ENCODE results near the gene TERT. TPM values are rescaled to one million over a fixed set of nuclear protein-coding genes. Genes with fewer than 3 reads are reported as not detected.
"Not testable (repeated sequence)": the region's sequence is repeated elsewhere in the genome, so short reads cannot be mapped to it uniquely, and the experiment has no call there.

Gene TERT
- total RNA-seq, 2 experiments from 2014 or later = 2.1 to 2.2 TPM

- Mint-ChIP-seq H3K4me3 (no peak overlapping the region), H3K27me3 (no peaks in the 10 kb centered on the region), H3K36me3 (ENCODE audit: low read depth) (peaks cover 67% of the 10 kb centered on the region), H3K4me1 (peaks cover 12% of the 10 kb centered on the region), H3K27ac (no peak overlapping the region), H3K9me3 (no peaks in the 10 kb centered on the region)
- CTCF ChIA-PET = no interaction called here
- DNase-seq = no peak
- POLR2A ChIA-PET = no interaction called here
These were observed 42.1 kb upstream of the TERT start for GRCh38 chr5:1336749-1337488.

GRCh38 chr5:1336106-1336561, 41.3 kb upstream of the TERT start:
- ChIA-PET POLR2A (interaction anchor here (1.2 kb wide), 1 partner anchor 9 kb away, joined by 3 read pairs; the partner anchor contains the start of gene CLPTM1L), CTCF (no interaction called here)
- Mint-ChIP-seq H3K4me1 (peaks cover 8% of the 10 kb centered on the region), H3K4me3 (no peak overlapping the region), H3K27me3 (no peaks in the 10 kb centered on the region), H3K36me3 (ENCODE audit: low read depth) (peaks cover 63% of the 10 kb centered on the region), H3K9me3 (no peaks in the 10 kb centered on the region), H3K27ac (no peak overlapping the region)
- no peak for DNase-seq

GRCh38 chr5:1335540-1336095, 40.8 kb upstream of the TERT start:
- ChIA-PET POLR2A (interaction anchor here (1.2 kb wide), 1 partner anchor 10 kb away, joined by 3 read pairs; the partner anchor contains the start of gene CLPTM1L), CTCF (no interaction called here)
- Mint-ChIP-seq H3K9me3 (no peaks in the 10 kb centered on the region), H3K4me1 (peaks cover 8% of the 10 kb centered on the region), H3K27ac (no peak overlapping the region), H3K36me3 (ENCODE audit: low read depth) (peaks cover 59% of the 10 kb centered on the region), H3K4me3 (no peak overlapping the region), H3K27me3 (no peaks in the 10 kb centered on the region)
- DNase-seq = no peak

GRCh38 chr5:1334831-1335539, 40.1 kb upstream of the TERT start:
- Mint-ChIP-seq H3K27me3 (no peaks in the 10 kb centered on the region), H3K27ac (no peak overlapping the region), H3K4me3 (no peak overlapping the region), H3K36me3 (ENCODE audit: low read depth) (peaks cover 57% of the 10 kb centered on the region), H3K9me3 (no peaks in the 10 kb centered on the region), H3K4me1 (peaks cover 8% of the 10 kb centered on the region)
- DNase-seq = no peak
- ChIA-PET CTCF (no interaction called here), POLR2A (interaction anchor here (1.2 kb wide), 1 partner anchor 10 kb away, joined by 3 read pairs; the partner anchor contains the start of gene CLPTM1L)

- H3K27ac Mint-ChIP-seq = no peak overlapping the region
These were observed 39.1 kb upstream of the TERT start for GRCh38 chr5:1333986-1334385.

GRCh38 chr5:1333286-1333685, 38.4 kb upstream of the TERT start:
- POLR2A ChIA-PET = not testable (repeated sequence)
- peaks cover 59% of the 10 kb centered on the region for H3K36me3 Mint-ChIP-seq (ENCODE audit: low read depth)

More at GRCh38 chr5:1333986-1334385, 39.1 kb upstream of the TERT start:
- no peak for DNase-seq
- POLR2A ChIA-PET = no interaction called here
- CTCF ChIA-PET = no interaction called here
- no peak overlapping the region for H3K4me3 Mint-ChIP-seq
- no peaks in the 10 kb centered on the region for H3K9me3 Mint-ChIP-seq
- H3K27me3 Mint-ChIP-seq = no peaks in the 10 kb centered on the region
- peaks cover 56% of the 10 kb centered on the region for H3K36me3 Mint-ChIP-seq (ENCODE audit: low read depth)
- H3K4me1 Mint-ChIP-seq = peaks cover 8% of the 10 kb centered on the region

GRCh38 chr5:1332461-1333001, 37.7 kb upstream of the TERT start:
- CTCF ChIA-PET = no interaction called here

More at GRCh38 chr5:1333286-1333685, 38.4 kb upstream of the TERT start:
- DNase-seq, H3K4me1 Mint-ChIP-seq, CTCF ChIA-PET, H3K27me3 Mint-ChIP-seq, H3K27ac Mint-ChIP-seq, H3K9me3 Mint-ChIP-seq, H3K4me3 Mint-ChIP-seq: not testable (repeated sequence)

GRCh38 chr5:1331861-1332405, 37.1 kb upstream of the TERT start:
- Mint-ChIP-seq H3K9me3 (no peaks in the 10 kb centered on the region), H3K27me3 (no peaks in the 10 kb centered on the region), H3K36me3 (ENCODE audit: low read depth) (peaks cover 48% of the 10 kb centered on the region), H3K4me1 (peaks cover 10% of the 10 kb centered on the region), H3K4me3 (no peak overlapping the region), H3K27ac (peak overlapping the region; percentile 24)
- CTCF ChIA-PET = no interaction called here
- POLR2A ChIA-PET = interaction anchor here (1.7 kb wide), 1 partner anchor 13 kb away, joined by 9 read pairs; the partner anchor contains the start of gene CLPTM1L
- DNase-seq = no peak

More at GRCh38 chr5:1332461-1333001, 37.7 kb upstream of the TERT start:
- Mint-ChIP-seq H3K27ac (no peak overlapping the region), H3K4me3 (no peak overlapping the region), H3K36me3 (ENCODE audit: low read depth) (peaks cover 52% of the 10 kb centered on the region), H3K9me3 (no peaks in the 10 kb centered on the region), H3K4me1 (peaks cover 10% of the 10 kb centered on the region), H3K27me3 (no peaks in the 10 kb centered on the region)
- POLR2A ChIA-PET = interaction anchor here (1.7 kb wide), 1 partner anchor 12 kb away, joined by 9 read pairs; the partner anchor contains the start of gene CLPTM1L
- DNase-seq = no peak

GRCh38 chr5:1330847-1331831, 36.3 kb upstream of the TERT start:
- Mint-ChIP-seq H3K27me3 (no peaks in the 10 kb centered on the region), H3K4me1 (peaks cover 5% of the 10 kb centered on the region), H3K27ac (no peak overlapping the region), H3K4me3 (no peak overlapping the region), H3K36me3 (ENCODE audit: low read depth) (peaks cover 44% of the 10 kb centered on the region), H3K9me3 (no peaks in the 10 kb centered on the region)
- POLR2A ChIA-PET = interaction anchor here (1.7 kb wide), 1 partner anchor 13 kb away, joined by 9 read pairs; the partner anchor contains the start of gene CLPTM1L
- DNase-seq = no peak
- CTCF ChIA-PET = no interaction called here

- Mint-ChIP-seq H3K4me3 (no peak overlapping the region), H3K9me3 (no peaks in the 10 kb centered on the region), H3K4me1 (peaks cover 2% of the 10 kb centered on the region), H3K36me3 (ENCODE audit: low read depth) (peaks cover 45% of the 10 kb centered on the region), H3K27ac (no peak overlapping the region), H3K27me3 (no peaks in the 10 kb centered on the region)
- POLR2A ChIA-PET = no interaction called here
- CTCF ChIA-PET = no interaction called here
- DNase-seq = no peak
These were observed 35.4 kb upstream of the TERT start for GRCh38 chr5:1330146-1330846.

GRCh38 chr5:1329111-1329579, 34.3 kb upstream of the TERT start:
- ChIA-PET POLR2A (interaction anchor here (1.5 kb wide), 1 partner anchor 12 kb away, joined by 6 read pairs; no protein-coding TSS in a partner anchor), CTCF (interaction anchor here (1.0 kb wide), 1 partner anchor 74 kb away, joined by 3 read pairs; no protein-coding TSS in a partner anchor)
- no peak overlapping the region for H3K27ac Mint-ChIP-seq
- no peaks in the 10 kb centered on the region for H3K27me3 Mint-ChIP-seq
- DNase-seq = no peak
- H3K4me1 Mint-ChIP-seq = peaks cover 2% of the 10 kb centered on the region
- H3K36me3 Mint-ChIP-seq (ENCODE audit: low read depth) = peaks cover 41% of the 10 kb centered on the region
- no peaks in the 10 kb centered on the region for H3K9me3 Mint-ChIP-seq
- H3K4me3 Mint-ChIP-seq = no peak overlapping the region

Data from activated CD4-positive, alpha-beta memory T cell treated with anti-CD3 and anti-CD28 coated beads, Interleukin-2, amount 10 ng/mL, durations not matched to agents 7 days and 5 days (primary cell).